Transverse colon (tissue), 4 donors: ENCODE data around the gene MTF2. TPM values are rescaled to one million over a fixed set of nuclear protein-coding genes. Genes with fewer than 3 reads are reported as not detected.
"Not testable (repeated sequence)": the region's sequence is repeated elsewhere in the genome, so short reads cannot be mapped to it uniquely, and the experiment has no call there.

ENCODE experiments used
- DNase-seq: peaks from one replicate; pipeline ENCODE4 v3.0.0-alpha.2; 2019
- H3K27ac ChIP-seq, 4 donors: fragments of 200-600 bp; sonication (generic); 2 replicates each; pipeline ENCODE4 v1.5.1; 2016 to 2018; ENCODE audit warnings: inconsistent platforms in 4 of 4
- H3K27me3 ChIP-seq: fragments of 200-600 bp; sonication (generic); 2 replicates; pipeline ENCODE4 v1.5.1; 2017; ENCODE audit warnings: inconsistent platforms
- H3K36me3 ChIP-seq, 4 donors: fragments of 200-600 bp; sonication (generic); 2 replicates each; pipeline ENCODE4 v1.5.1; 2017 to 2019; ENCODE audit warnings: inconsistent platforms in 4 of 4
- H3K4me1 ChIP-seq, 4 donors: fragments of 200-600 bp; sonication (generic); 2 replicates each; pipeline ENCODE4 v1.5.1; 2017 to 2020; ENCODE audit warnings: inconsistent platforms in 4 of 4
- H3K4me3 ChIP-seq, 4 donors: fragments of 200-600 bp; sonication (generic); 1 replicate in 1 of 4; 2 replicates in 3 of 4; pipeline versions ENCODE4 v1.5.1 to v1.6.1; 2017 to 2019; ENCODE audit warnings: inconsistent platforms in 4 of 4
- H3K9me3 ChIP-seq, 2 donors: fragments of 200-600 bp; sonication (generic); 2 replicates each; pipeline ENCODE4 v1.5.1; 2017 to 2019; ENCODE audit warnings: inconsistent platforms in 2 of 2
- CTCF ChIP-seq, 5 experiments: fragments of 200-600 bp in 3 of 5; fragments of 450-650 bp in 2 of 5; sonication (generic) in 3 of 5; IDR thresholded peaks; 1 replicate in 2 of 5; 2 replicates in 3 of 5; pipeline ENCODE4 v1.5.1; 2016 to 2017; ENCODE audit warnings: antibody characterized with exemption in 5 of 5, inconsistent platforms in 3 of 5, mild to moderate bottlenecking in 2 of 5, moderate library complexity in 1 of 5
- EP300 ChIP-seq: sonication (generic); formaldehyde crosslinking; IDR thresholded peaks from one replicate; pipeline ENCODE4 v1.6.1; 2017; ENCODE audit warnings: antibody characterized with exemption, low read depth
- POLR2A ChIP-seq: fragments of 450-650 bp; IDR thresholded peaks from one replicate; pipeline ENCODE4 v1.6.1; 2016; ENCODE audit warnings: antibody characterized with exemption, mild to moderate bottlenecking, moderate library complexity
- POLR2AphosphoS5 ChIP-seq, 3 donors: sonication (generic); formaldehyde crosslinking; IDR thresholded peaks; one replicate each; pipeline ENCODE4 v1.6.1; 2016; ENCODE audit warnings: antibody characterized with exemption in 3 of 3
- WGBS, 2 donors: methylation state at CpG; one replicate each; pipeline ENCODE4 v1.1.5; 2018; ENCODE audit warnings: low coverage in 1 of 2; 5-methylcytosine and 5-hydroxymethylcytosine counted together
- in situ Hi-C, 4 donors: fragments of 200-750 bp; cut with MboI; loops; one replicate each; pipeline versions ENCODE4 v1.15.0 to v1.15.1; 2017; ENCODE audit warnings: low sequenced_read_pairs in 3 of 4, low pct_ligation_motif_present in 1 of 4, low pct_unique_long_range_greater_than_20kb in 1 of 4
- intact Hi-C: fragments of 100-400 bp; cut with DNase I; formaldehyde crosslinking; loops from one replicate; pipeline ENCODE4 v1.15.1; 2023; ENCODE audit warnings: low total_unique reads
- total RNA-seq, 4 donors: library from RNA; depleted of rRNA; stranded (reverse); fragments of >200 nt; gene quantifications; one replicate each; pipeline ENCODE4 v1.1.0, GENCODE V29; 2016

MTF2 gene
- total RNA-seq, 4 donors from 2014 or later: 9.0 to 33.3 (median 22.4) TPM

GRCh38 chr1:93167006-93167405 lies 87.9 kb downstream of the MTF2 start:
- in situ Hi-C loops (no loop called here), intact Hi-C loops (no loop called here)
- TF ChIP-seq CTCF (IDR thresholded peaks at IDR 0.05): no peak
- no peak for TF ChIP-seq POLR2AphosphoS5 (IDR thresholded peaks at IDR 0.05)
- no peak for TF ChIP-seq POLR2A
- no peak for TF ChIP-seq EP300
- H3K27me3 ChIP-seq: no peaks in the 10 kb centered on the region
- DNase-seq: no peak
- no peak overlapping the region for H3K27ac ChIP-seq
- H3K9me3 ChIP-seq: peaks cover 0 to 5% of the 10 kb centered on the region in 2 donors
- peaks cover 0 to 9% (median 3%) of the 10 kb centered on the region in 4 donors for H3K4me1 ChIP-seq
- H3K36me3 ChIP-seq: no peaks in the 10 kb centered on the region
- no peak overlapping the region for H3K4me3 ChIP-seq

- H3K9me3 ChIP-seq, in situ Hi-C loops, H3K4me3 ChIP-seq, intact Hi-C loops, H3K36me3 ChIP-seq, DNase-seq, H3K27me3 ChIP-seq, H3K27ac ChIP-seq: not testable (repeated sequence)
- peaks cover 4 to 28% (median 8%) of the 10 kb centered on the region in 4 donors for H3K4me1 ChIP-seq
- WGBS, 2 donors: 98% methylated on average over 13 of the region's 36 CpGs; no CpG with 5 or more reads in 1 of the 2 donors
These were observed 91.1 kb downstream of the MTF2 start for GRCh38 chr1:93170141-93170678.

GRCh38 chr1:93171549-93172034 lies 92.5 kb downstream of the MTF2 start:
- peaks cover 4 to 29% (median 8%) of the 10 kb centered on the region in 4 donors for H3K4me1 ChIP-seq
- 11 to 37% methylated on average over 1 of the region's 1 CpG for WGBS, 2 donors
- no peak overlapping the region for H3K4me3 ChIP-seq
- no peak for DNase-seq
- H3K27me3 ChIP-seq: no peaks in the 10 kb centered on the region
- no peaks in the 10 kb centered on the region for H3K36me3 ChIP-seq
- H3K27ac ChIP-seq: no peak overlapping the region
- in situ Hi-C loops: no loop called here
- intact Hi-C loops: no loop called here
- no peak for TF ChIP-seq EP300
- no peak for TF ChIP-seq POLR2AphosphoS5 (IDR thresholded peaks at IDR 0.05)
- TF ChIP-seq CTCF (IDR thresholded peaks at IDR 0.05): no peak
- no peak for TF ChIP-seq POLR2A
- peaks cover 0 to 5% of the 10 kb centered on the region in 2 donors for H3K9me3 ChIP-seq

- Histone ChIP-seq H3K36me3 (no peaks in the 10 kb centered on the region), H3K4me1 (peaks cover 6 to 40% (median 12%) of the 10 kb centered on the region in 4 donors), H3K9me3 (no peaks in the 10 kb centered on the region), H3K27ac (no peak overlapping the region), H3K4me3 (no peak overlapping the region), H3K27me3 (no peaks in the 10 kb centered on the region)
- in situ Hi-C loops: no loop called here
- 53 to 80% methylated on average over 1 of the region's 1 CpG for WGBS, 2 donors
- TF ChIP-seq POLR2A (no peak), POLR2AphosphoS5 (IDR thresholded peaks at IDR 0.05) (no peak), EP300 (no peak), CTCF (IDR thresholded peaks at IDR 0.05) (no peak)
- intact Hi-C loops: no loop called here
- DNase-seq: no peak
These were observed 93.7 kb downstream of the MTF2 start for GRCh38 chr1:93172778-93173177.

GRCh38 chr1:93174638-93175037 lies 95.6 kb downstream of the MTF2 start:
- 97% methylated on average over 3 of the region's 3 CpGs for WGBS, 2 donors
- H3K9me3 ChIP-seq, H3K27me3 ChIP-seq, H3K4me3 ChIP-seq, H3K27ac ChIP-seq, H3K36me3 ChIP-seq, in situ Hi-C loops, DNase-seq, intact Hi-C loops: not testable (repeated sequence)
- H3K4me1 ChIP-seq: peaks cover 13 to 52% (median 24%) of the 10 kb centered on the region in 4 donors
